Breast epithelium (tissue), 4 donors: ENCODE data around the gene MID2. TPM values are rescaled to one million over a fixed set of nuclear protein-coding genes. Genes with fewer than 3 reads are reported as not detected.

ENCODE experiments used
- DNase-seq, 2 donors: peaks; one replicate each; pipeline ENCODE4 v3.0.0-alpha.2; 2019; ENCODE audit warnings: low spot score in 2 of 2
- H3K27ac ChIP-seq, 2 donors: fragments of 200-600 bp; sonication (generic) in 1 of 2; one replicate each; pipeline ENCODE4 v1.5.1; 2016 to 2019; ENCODE audit warnings: mild to moderate bottlenecking in 1 of 2
- H3K27me3 ChIP-seq, 2 donors: fragments of 200-600 bp; sonication (generic) in 1 of 2; one replicate each; pipeline versions ENCODE4 v1.5.1 to v1.6.0; 2017 to 2019; ENCODE audit warnings: control low read depth in 1 of 2, mild to moderate bottlenecking in 1 of 2
- H3K36me3 ChIP-seq: fragments of 200-600 bp; one replicate; pipeline ENCODE4 v1.5.1; 2019
- H3K4me1 ChIP-seq, 2 donors: fragments of 200-600 bp; sonication (generic); one replicate each; pipeline ENCODE4 v1.5.1; 2016 to 2019; ENCODE audit warnings: control low read depth in 1 of 2
- H3K4me3 ChIP-seq, 3 donors: fragments of 200-600 bp; sonication (generic); 1 replicate in 2 of 3; 2 replicates in 1 of 3; pipeline ENCODE4 v1.5.1; 2016 to 2019; ENCODE audit warnings: mild to moderate bottlenecking in 3 of 3, moderate library complexity in 2 of 3
- H3K9me3 ChIP-seq, 2 donors: fragments of 200-600 bp; sonication (generic) in 1 of 2; one replicate each; pipeline ENCODE4 v1.5.1; 2016 to 2019; ENCODE audit warnings: control low read depth in 1 of 2
- CTCF ChIP-seq, 3 donors: fragments of 450-650 bp; IDR thresholded peaks; one replicate each; pipeline ENCODE4 v1.5.1; 2016 to 2017; ENCODE audit warnings: antibody characterized with exemption in 3 of 3, mild to moderate bottlenecking in 3 of 3, moderate library complexity in 3 of 3
- POLR2A ChIP-seq: fragments of 450-650 bp; IDR thresholded peaks from one replicate; pipeline ENCODE4 v1.6.1; 2016; ENCODE audit warnings: antibody characterized with exemption, mild to moderate bottlenecking, moderate library complexity
- POLR2AphosphoS5 ChIP-seq, 3 donors: sonication (generic); formaldehyde crosslinking; IDR thresholded peaks; one replicate each; pipeline ENCODE4 v1.6.1; 2017; ENCODE audit warnings: antibody characterized with exemption in 3 of 3
- intact Hi-C: fragments of 100-400 bp; cut with DNase I; formaldehyde crosslinking; loops from one replicate; pipeline ENCODE4 v1.15.1; 2023; ENCODE audit warnings: low total_unique reads
- total RNA-seq, 3 donors: library from RNA; depleted of rRNA; stranded (reverse); fragments of >200 nt; gene quantifications; one replicate each; pipeline ENCODE4 v1.1.0, GENCODE V29; 2016

Gene MID2
- 10 to 100 TPM; 28.2 to 32.3 (median 28.5) TPM for total RNA-seq

- H3K9me3 ChIP-seq = no peaks in the 10 kb centered on the region
- peak; percentile 63 to 70 for DNase-seq
- peaks cover 0 to under 1% of the 10 kb centered on the region in 2 donors for H3K4me1 ChIP-seq
- no peak for TF ChIP-seq POLR2A
- TF ChIP-seq POLR2AphosphoS5 (IDR thresholded peaks at IDR 0.05) = peak in 2 of 3 donors; percentile 13 to 28
- peak within 1 kb of the TSS; percentile 50 to 75 (median 56) for H3K4me3 ChIP-seq
- H3K36me3 ChIP-seq = no peaks in the 10 kb centered on the region
- peak within 1 kb of the TSS; percentile 86 to 96 for H3K27ac ChIP-seq
- intact Hi-C loops = no loop called here
- H3K27me3 ChIP-seq = peaks cover 0 to 18% of the 10 kb centered on the region in 2 donors
Observed at GRCh38 chrX:107825698-107826237, at the start of gene MID2. MID2 (plus strand) TSS chrX:107825866; CDS start chrX:107826427, 561 bp downstream.

- no peaks in the 10 kb centered on the region for H3K4me1 ChIP-seq
- peak overlapping the region; percentile 76 to 81 for H3K27ac ChIP-seq
- H3K4me3 ChIP-seq = peak overlapping the region; percentile 55 to 72 (median 59)
- H3K27me3 ChIP-seq = peaks cover 3 to 43% of the 10 kb centered on the region in 2 donors
- intact Hi-C loops = no loop called here
- DNase-seq = peak; percentile 69 to 87
- no peaks in the 10 kb centered on the region for H3K9me3 ChIP-seq
- H3K36me3 ChIP-seq = no peaks in the 10 kb centered on the region
- TF ChIP-seq POLR2AphosphoS5 (IDR thresholded peaks at IDR 0.05) (peak in 1 of 3 donors; percentile 47), POLR2A (no peak), CTCF (IDR thresholded peaks at IDR 0.05) (peak; percentile 67 to 84 (median 73))
Observed at GRCh38 chrX:107776649-107777535, 48.8 kb upstream of the MID2 start.

- TF ChIP-seq POLR2AphosphoS5 (IDR thresholded peaks at IDR 0.05) = no peak
- peak in 1 of 3 donors; percentile 2 for TF ChIP-seq CTCF (IDR thresholded peaks at IDR 0.05)
- H3K4me3 ChIP-seq = peak within 1 kb of the TSS; percentile 55 to 72 (median 59)
- H3K9me3 ChIP-seq = no peaks in the 10 kb centered on the region
- no peak for DNase-seq
- no peaks in the 10 kb centered on the region for H3K4me1 ChIP-seq
- peak within 1 kb of the TSS; percentile 34 to 76 for H3K27ac ChIP-seq
- H3K27me3 ChIP-seq = peaks cover 3 to 41% of the 10 kb centered on the region in 2 donors
- intact Hi-C loops = no loop called here
- H3K36me3 ChIP-seq = no peaks in the 10 kb centered on the region
Observed at GRCh38 chrX:107777536-107777832, 48.2 kb upstream of the MID2 start, which contains the start of gene NCBP2L. NCBP2L (plus strand) TSS chrX:107777733; CDS start chrX:107794221, 16,488 bp downstream.

GRCh38 chrX:107780525-107780924, 45.1 kb upstream of the MID2 start:
- no peaks in the 10 kb centered on the region for H3K9me3 ChIP-seq
- H3K4me3 ChIP-seq = no peak overlapping the region
- DNase-seq = no peak
- intact Hi-C loops = no loop called here
- no peaks in the 10 kb centered on the region for H3K4me1 ChIP-seq
- no peak overlapping the region for H3K27ac ChIP-seq
- TF ChIP-seq POLR2AphosphoS5 (IDR thresholded peaks at IDR 0.05) = no peak
- TF ChIP-seq CTCF (IDR thresholded peaks at IDR 0.05) = no peak
- TF ChIP-seq POLR2A = no peak
- H3K27me3 ChIP-seq = peaks cover 0 to 20% of the 10 kb centered on the region in 2 donors
- H3K36me3 ChIP-seq = no peaks in the 10 kb centered on the region

- Histone ChIP-seq H3K4me1 (no peaks in the 10 kb centered on the region), H3K4me3 (no peak overlapping the region), H3K36me3 (no peaks in the 10 kb centered on the region), H3K27ac (no peak overlapping the region), H3K27me3 (peaks cover 0 to 14% of the 10 kb centered on the region in 2 donors), H3K9me3 (no peaks in the 10 kb centered on the region)
- no peak for TF ChIP-seq POLR2A
- TF ChIP-seq CTCF (IDR thresholded peaks at IDR 0.05) = no peak
- TF ChIP-seq POLR2AphosphoS5 (IDR thresholded peaks at IDR 0.05) = no peak
- DNase-seq = no peak
- intact Hi-C loops = no loop called here
Observed at GRCh38 chrX:107787827-107788226, 37.8 kb upstream of the MID2 start.
